ENCODE data around the gene MRPS25. TPM values are rescaled to one million over a fixed set of nuclear protein-coding genes. Genes with fewer than 3 reads are reported as not detected.

MRPS25 gene
- total and polyA plus RNA-seq, 2 experiments from 2014 or later, result 47.9 to 75.0 TPM

- no peak for TF ChIP-seq REST (IDR thresholded peaks at IDR 0.05; ENCODE audit: unreplicated experiment)
- TF ChIP-seq ZNF114 (CRISPR knock-in tag; IDR thresholded peaks at IDR 0.05), result no peak
- no peak for TF ChIP-seq JUNB (IDR thresholded peaks at IDR 0.05; ENCODE audit: unreplicated experiment)
- TF ChIP-seq ETS1 (IDR thresholded peaks at IDR 0.05), result no peak
- no peak for TF ChIP-seq EZH2phosphoT487 (IDR thresholded peaks at IDR 0.05; ENCODE audit: unreplicated experiment)
These were observed 47.9 kb downstream of the MRPS25 start (continued) for GRCh38 chr3:15017191-15017590.

GRCh38 chr3:15015456-15015855 is 49.7 kb downstream of the MRPS25 start:
- Histone ChIP-seq H3K4me3 (no peak overlapping the region), H3K27me3 (ENCODE audit: insufficient read depth) (no peaks in the 10 kb centered on the region), H4K20me1 (replicated peaks; ENCODE audit: insufficient read depth) (peaks cover 34% of the 10 kb centered on the region), H3K36me3 (ENCODE audit: insufficient read depth) (peaks cover 38% of the 10 kb centered on the region; the same call in 1 of the 2 replicates), H3F3A (replicated peaks; ENCODE audit: low read depth) (no peaks in the 10 kb centered on the region), H3K9me2 (ENCODE audit: insufficient read depth) (no peaks in the 10 kb centered on the region), H3K79me2 (replicated peaks; ENCODE audit: insufficient read depth) (peaks cover 3% of the 10 kb centered on the region; the same call in 1 of the 2 replicates), H3K27ac (ENCODE audit: low read depth) (no peak overlapping the region), H3K4me2 (no peak overlapping the region), H2AFZ (no peak overlapping the region), H3K4me1 (ENCODE audit: insufficient read depth) (no peaks in the 10 kb centered on the region)
- Mint-ChIP-seq H3K27ac (no peak overlapping the region), H3K4me1 (no peaks in the 10 kb centered on the region), H3K27me3 (ENCODE audit: insufficient read depth, low read depth, poor library complexity) (peaks cover 2% of the 10 kb centered on the region), H3K36me3 (ENCODE audit: low read depth) (peaks cover 57% of the 10 kb centered on the region), H3K4me3 (no peak overlapping the region), H3K9me3 (no peaks in the 10 kb centered on the region)
- ATAC-seq, result no peak
- no peak for DNase-seq (ENCODE audit: low spot score)
- TF ChIP-seq CREB1 (CRISPR knock-in tag; IDR thresholded peaks at IDR 0.05; ENCODE audit: low read depth), result no peak
- no peak for TF ChIP-seq NANOG (IDR thresholded peaks at IDR 0.05; ENCODE audit: borderline replicate concordance)
- TF ChIP-seq ZNF331 (CRISPR knock-in tag; IDR thresholded peaks at IDR 0.05; ENCODE audit: low read depth), result no peak
- no peak for TF ChIP-seq CTCF (conservative IDR thresholded peaks at IDR 0.05; ENCODE audit: low read depth in 2 of 2)
- TF ChIP-seq EZH2 (IDR thresholded peaks at IDR 0.05; ENCODE audit: low read depth, unreplicated experiment), result no peak
- TF ChIP-seq ZNF462 (CRISPR knock-in tag; IDR thresholded peaks at IDR 0.05), result no peak
- TF ChIP-seq POLR2AphosphoS5 (IDR thresholded peaks at IDR 0.05; ENCODE audit: low read depth), result no peak
- no peak for TF ChIP-seq JUNB (IDR thresholded peaks at IDR 0.05; ENCODE audit: unreplicated experiment)

All from GM23338 (cell line).